Activated CD4-positive, alpha-beta T cell treated with anti-CD3 and anti-CD28 coated beads, Interleukin-2, amount 50 U/mL, for 16 hours (primary cell): ENCODE measurements around the gene LINC00237.

Source experiments
- DNase-seq: peaks from one replicate; pipeline ENCODE4 v3.0.0-alpha.2; 2020

Gene LINC00237

GRCh38 chr20:21125072-21125848 is 19.1 kb upstream of the LINC00237 start:
- no peak for DNase-seq

DNA sequence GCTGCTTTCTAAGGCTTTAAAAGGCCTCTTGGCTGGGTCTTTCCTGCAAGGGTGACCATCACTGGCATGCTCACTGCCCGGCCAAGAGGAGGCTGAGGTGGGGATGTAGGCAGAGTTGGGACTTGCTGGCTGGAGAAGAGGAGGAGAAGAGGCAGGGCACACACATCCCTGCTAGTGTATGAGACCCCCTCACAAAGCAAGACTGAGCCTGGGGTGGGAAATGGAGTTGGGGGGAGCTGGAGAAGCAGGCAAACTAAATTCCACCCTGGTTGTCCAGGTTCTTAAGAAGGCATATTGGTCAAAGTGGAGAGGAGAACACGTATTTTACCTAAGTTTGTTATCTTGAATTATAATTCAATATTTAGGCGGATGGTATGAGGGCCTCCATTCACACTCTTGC is 18.0 kb upstream of the LINC00237 start:
- DNase-seq, result no peak

DNA sequence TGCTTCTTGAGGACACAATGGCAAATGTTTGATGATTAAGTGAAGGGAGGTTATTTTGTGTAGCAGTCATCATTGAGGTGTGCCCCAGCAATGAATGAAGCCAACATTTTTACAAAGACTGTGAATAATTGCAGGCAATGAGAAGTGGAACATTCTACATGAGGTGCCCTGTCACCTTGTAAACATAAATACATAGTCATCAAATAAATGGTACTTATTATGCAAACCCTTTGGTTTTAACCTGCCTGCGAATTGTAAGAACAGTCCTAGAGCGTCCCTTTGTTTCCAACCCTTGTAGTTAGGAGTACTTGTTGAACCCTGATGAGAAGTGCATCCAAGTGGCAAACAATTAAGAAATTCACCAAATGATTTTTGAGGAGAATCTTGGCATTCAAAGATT is 12.6 kb upstream of the LINC00237 start:
- DNase-seq, result no peak

DNA sequence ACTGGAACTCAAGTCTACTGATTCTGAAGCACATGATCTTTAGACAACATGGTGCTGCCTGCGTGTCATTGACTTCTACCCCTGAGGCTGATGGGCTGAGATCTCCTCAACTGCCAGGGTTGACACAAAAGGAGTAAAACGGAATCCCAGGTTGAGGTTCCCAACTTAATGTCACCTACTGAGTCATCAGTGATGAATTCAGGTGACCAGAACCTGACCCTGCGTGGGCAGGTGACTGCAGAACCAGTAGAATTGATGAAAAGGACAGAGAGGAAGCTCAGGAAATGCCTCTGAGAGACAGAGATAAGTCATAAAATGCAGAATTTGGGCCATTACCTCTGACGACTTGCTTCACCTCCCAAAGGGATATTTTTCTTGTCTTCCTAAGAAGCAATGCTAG is 12.0 kb upstream of the LINC00237 start:
- DNase-seq, result no peak

DNA sequence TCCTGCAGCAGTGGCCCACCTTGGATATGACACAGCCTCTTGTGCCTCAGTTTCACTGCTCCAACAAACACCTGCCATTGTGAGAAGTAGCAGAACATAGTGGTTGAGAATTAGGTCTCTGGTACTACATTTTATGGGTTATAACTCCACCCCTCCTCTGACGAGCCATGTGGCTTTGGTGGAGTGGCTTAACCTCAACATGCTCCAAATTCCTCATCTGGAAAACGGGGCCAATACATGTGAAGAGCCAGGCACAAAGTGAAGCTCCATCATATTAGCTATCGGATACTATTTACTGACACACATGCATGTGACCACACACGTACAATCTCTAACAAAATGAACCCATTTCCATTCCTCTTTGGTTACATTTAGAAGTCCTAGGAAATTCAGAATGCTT is 11.4 kb upstream of the LINC00237 start:
- no peak for DNase-seq

DNA sequence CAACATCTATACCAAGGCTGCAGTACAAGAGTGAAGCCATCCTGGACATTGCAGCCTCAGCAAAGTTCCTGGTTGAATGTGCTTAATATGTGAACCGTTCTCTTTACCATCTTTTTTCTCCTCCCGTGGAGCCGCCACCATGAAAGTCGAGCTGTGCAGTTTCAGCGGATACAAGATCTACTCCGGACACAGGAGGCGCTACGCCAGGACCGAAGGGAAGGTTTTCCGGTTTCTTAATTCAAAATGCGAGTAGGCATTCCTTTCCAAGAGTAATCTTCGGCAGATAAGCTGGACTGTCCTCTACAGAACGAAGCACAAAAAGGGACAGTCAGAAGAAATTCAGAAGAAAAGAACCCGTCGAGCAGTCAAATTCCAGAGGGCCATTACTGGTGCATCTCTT is 8.4 kb upstream of the LINC00237 start:
- DNase-seq, result no peak

DNA sequence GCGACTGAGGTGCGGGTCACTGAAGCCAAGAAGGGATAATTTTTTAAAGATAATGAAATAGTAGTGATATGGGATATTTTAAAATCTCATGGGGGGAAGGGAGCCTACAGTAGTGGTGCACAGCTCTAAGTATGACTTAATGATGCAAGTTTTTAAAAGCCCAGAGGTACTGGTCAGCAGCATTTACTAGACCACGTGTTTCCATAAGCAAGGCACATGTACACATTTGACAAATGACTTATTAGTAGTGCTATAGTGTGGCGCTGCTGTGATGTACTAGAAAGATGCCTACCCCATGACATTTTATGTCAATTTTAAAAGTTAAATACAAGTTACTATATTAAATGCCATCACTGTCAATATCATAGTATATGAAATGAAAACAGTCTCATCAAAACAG is 7.5 kb upstream of the LINC00237 start:
- DNase-seq, result no peak

GRCh38 chr20:21111416-21111815 is 5.3 kb upstream of the LINC00237 start:
- no peak for DNase-seq

DNA sequence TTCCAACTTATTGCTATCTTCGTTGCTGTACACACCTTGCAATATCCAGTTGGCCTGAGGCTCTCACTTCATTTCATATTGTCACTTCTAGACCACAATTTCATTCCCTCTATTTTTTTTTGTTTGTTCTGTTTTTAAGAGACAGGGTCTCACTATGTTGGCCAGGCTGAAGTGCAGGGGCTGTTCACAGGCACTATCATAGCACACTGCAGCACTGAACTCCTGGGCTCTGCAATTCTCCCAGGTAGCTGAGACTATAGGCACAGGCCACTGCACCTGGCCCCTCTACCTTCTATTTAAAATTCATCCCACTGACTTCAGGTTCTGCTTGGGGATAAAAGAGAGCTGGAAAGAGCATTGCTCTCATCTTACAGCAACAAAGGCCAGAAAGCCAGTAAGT is 4.7 kb upstream of the LINC00237 start:
- no peak for DNase-seq

GRCh38 chr20:21109144-21109543 is 3.0 kb upstream of the LINC00237 start:
- DNase-seq, result no peak

DNA sequence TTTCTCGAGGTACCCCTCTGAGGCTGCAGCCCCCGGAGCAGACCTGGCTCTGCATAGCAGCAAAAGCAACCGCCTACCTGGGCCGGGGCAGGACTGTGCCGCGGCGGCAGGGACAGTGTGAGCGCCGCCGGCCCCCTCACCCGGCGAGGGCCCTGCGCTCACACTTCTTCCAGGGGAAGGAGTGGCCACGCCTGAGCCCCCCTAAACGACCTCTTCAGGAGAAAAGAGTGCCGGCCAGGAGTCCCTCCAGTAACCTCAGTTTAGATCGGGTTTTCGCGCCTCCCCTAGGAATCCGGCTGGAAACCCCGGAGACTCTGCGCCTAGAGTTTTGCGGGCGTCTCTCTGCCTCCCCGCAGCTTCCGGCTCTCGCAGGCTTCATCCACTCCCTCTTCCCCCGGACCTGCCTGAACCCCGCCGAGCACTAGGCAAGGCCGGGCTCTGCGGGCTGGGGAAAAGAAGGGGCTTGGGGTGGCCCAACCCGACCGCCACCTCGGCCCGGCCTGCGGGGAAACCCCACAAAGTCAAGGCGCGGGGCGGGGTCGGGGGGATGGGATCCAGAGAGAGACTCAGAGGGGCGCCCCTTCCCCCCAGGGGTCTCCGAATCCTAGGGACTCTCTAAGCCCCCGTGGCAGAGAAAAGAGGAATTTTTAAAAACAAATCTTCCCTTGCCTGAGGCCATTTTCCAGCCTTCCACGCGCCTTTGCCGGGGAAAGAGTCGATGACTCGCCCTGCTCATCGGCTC is 558 bp downstream of the LINC00237 start:
- no peak for DNase-seq

GRCh38 chr20:21104921-21105320 is 1.2 kb downstream of the LINC00237 start:
- DNase-seq, result no peak

DNA sequence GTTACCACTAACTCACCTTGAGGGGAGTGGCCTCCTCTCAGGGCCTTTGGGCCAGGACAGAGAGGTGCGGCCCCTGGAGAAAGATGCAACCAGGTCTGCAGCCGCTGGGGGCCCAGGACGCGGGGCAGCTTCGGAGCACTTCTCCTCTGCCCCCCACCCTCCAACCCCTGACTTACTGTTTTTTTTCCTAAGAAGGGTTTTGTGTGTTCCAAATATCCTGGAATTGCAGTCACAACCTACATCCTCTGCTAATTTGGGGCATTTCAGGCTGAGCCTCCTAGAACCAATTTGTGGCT is 1.7 kb downstream of the LINC00237 start:
- no peak for DNase-seq

DNA sequence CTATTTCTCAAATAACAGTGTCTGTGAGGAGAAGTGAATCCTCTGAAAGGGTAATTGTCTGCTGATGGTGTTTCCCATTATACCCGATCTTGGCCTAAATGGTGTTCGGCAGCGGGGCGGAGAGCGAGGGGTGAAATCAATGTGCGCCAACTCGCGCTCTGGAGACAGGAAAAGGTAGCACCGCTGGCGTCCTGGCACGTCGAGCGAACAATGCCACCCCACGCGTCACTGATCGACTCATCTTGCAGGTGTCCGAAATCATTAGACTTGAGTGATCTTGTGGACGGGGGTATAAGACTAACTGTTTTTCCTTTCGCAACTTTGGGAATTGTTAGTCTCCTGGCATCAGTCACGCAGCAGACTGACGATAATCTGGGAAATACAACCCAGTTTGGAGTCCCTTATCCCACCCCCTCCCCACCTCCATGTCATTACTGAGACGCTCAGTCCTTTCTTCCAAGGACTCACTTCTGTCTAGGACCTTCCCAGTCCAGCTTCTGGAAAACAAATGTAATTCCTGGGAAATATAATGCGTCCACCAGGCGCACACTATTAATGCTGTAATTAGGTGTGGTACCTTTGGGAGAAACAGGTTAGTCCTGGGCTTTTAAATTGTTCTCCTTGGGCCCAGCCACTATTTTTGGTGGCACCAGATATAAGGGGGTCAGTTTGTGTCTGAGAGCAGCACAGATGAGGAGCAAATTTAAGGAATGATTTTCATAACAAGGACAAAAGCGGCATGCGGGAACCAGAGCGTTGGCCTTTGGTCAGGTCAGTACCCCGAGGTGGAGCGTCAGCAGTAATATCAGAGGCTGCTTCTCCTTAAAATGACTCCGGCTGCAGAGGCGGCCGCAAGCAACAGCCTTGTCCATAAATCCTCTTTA is 2.3 kb downstream of the LINC00237 start:
- no peak for DNase-seq

GRCh38 chr20:21102603-21103311 is 3.4 kb downstream of the LINC00237 start:
- peak; percentile 26 for DNase-seq

- DNase-seq, result no peak
Observed at GRCh38 chr20:21101932-21102575, 4.1 kb downstream of the LINC00237 start.

- DNase-seq, result no peak
Observed at GRCh38 chr20:21101453-21101931, 4.7 kb downstream of the LINC00237 start.

- DNase-seq, result peak; percentile 35
Observed at GRCh38 chr20:21100578-21101452, 5.3 kb downstream of the LINC00237 start.

DNA sequence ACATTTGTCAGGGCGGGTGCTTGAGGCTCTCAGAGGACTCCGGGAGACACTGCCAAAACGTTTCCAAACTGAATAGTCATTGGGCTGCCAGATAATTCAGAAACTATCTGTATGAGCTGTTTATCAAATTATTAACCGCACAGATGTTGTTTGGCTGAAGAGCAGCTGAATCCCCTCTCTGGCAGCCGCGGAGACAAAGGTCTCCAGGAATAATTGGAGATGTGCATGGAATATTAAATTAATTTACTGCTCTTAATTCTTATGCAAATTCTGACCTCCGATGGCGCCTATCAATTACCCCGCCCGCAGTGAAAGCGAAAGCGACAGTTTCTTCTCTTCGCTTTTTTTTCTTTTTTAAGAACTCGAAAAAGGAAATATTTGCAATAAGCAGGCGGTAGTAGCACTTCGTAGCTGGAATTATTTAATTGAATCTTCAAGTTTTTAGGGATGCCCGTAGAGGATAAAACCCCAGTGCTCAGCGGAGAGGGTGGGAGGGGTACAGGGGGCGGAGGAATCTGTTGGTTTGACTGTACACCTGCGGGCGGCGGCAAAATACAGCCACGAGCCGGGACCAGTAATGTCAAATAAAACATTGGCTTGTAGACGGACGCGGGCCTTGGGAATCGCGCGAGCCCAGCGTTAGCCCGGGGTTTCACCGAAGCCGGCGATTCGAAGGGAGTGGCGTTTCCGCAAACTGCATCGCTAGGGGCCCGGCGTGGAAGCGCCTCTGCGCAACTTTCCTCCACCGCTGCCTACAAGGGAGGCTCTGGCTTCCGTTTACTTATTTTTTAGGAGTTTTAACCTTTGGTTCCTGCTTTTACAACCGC is 6.2 kb downstream of the LINC00237 start:
- peak; percentile 54 for DNase-seq

- DNase-seq, result no peak
Observed at GRCh38 chr20:21096321-21097043, 9.7 kb downstream of the LINC00237 start.
